HCT116 (cell line): ENCODE measurements around the gene ZNF697. TPM values are rescaled to one million over a fixed set of nuclear protein-coding genes. Genes with fewer than 3 reads are reported as not detected.

Experiments
- ATAC-seq: fragments of 200-7000 bp; cut with Tn5 transposase; 2 replicates; pipeline ENCODE4 v1.9.1; 2020; ENCODE audit warnings: mild to moderate bottlenecking, moderate library complexity
- BruUV-seq: library from RNA; stranded (reverse); fragments of 400-500 nt; replicated peaks from 2 replicates; lab custom pipeline; 2021; lab: Mats Ljungman, UMichigan
- CTCF ChIA-PET: fragments of 300-600 bp; sonication (Branson Sonifier 250); formaldehyde crosslinking; loops from one replicate; lab custom pipeline; 2021; ENCODE audit warnings: antibody characterized with exemption; lab: Charles Lee
- POLR2A ChIA-PET: fragments of 300-600, 350-600 bp; sonication (Branson Sonifier 250); formaldehyde crosslinking; loops from one replicate; lab custom pipeline; 2021; ENCODE audit warnings: antibody characterized with exemption; lab: Charles Lee
- RAD21 ChIA-PET, 2 experiments: fragments of 300-600 bp; sonication (Branson Sonifier 250); formaldehyde crosslinking; loops; one replicate each; lab custom pipeline; 2023; ENCODE audit warnings: low total read pairs in 2 of 2; ENCODE audit not compliant: uncharacterized antibody in 2 of 2, unreplicated experiment in 2 of 2, low non-redundant PET in 1 of 2; lab: Charles Lee
- DNase-seq: peaks from one replicate; pipeline ENCODE4 v3.0.0-alpha.2; 2010; ENCODE audit warnings: low read depth, low spot score
- H2AFZ ChIP-seq: fragments of 200-600 bp; shearing (Covaris generic), sonication (generic); 2 replicates; pipeline ENCODE4 v1.6.1; 2017; ENCODE audit warnings: low read depth, mixed run types, mixed read lengths, antibody characterized with exemption, low read length; ENCODE audit not compliant: poor library complexity, severe bottlenecking
- H3K27ac ChIP-seq: 2 replicates; pipeline ENCODE4 v1.5.1; 2012; ENCODE audit warnings: low read depth, low read length
- H3K27me3 ChIP-seq: fragments of 200-600 bp; sonication (generic); 2 replicates; pipeline ENCODE4 v1.6.1; 2016; ENCODE audit warnings: mixed run types, low read length, mixed read lengths; ENCODE audit not compliant: insufficient read depth
- H3K36me3 ChIP-seq, 2 experiments: fragments of 200-500 bp in 1 of 2; fragments of 200-600 bp in 1 of 2; sonication (Bioruptor generic) in 1 of 2; sonication (generic) in 1 of 2; 2 replicates each; pipeline versions ENCODE4 v1.5.1 to v1.6.1; 2014 to 2016; ENCODE audit warnings: low read length in 2 of 2, inconsistent platforms in 1 of 2, mixed read lengths in 1 of 2, mixed run types in 1 of 2; ENCODE audit not compliant: insufficient read depth in 2 of 2, control insufficient read depth in 1 of 2
- H3K4me1 ChIP-seq, 2 experiments: fragments of 200-600 bp in 1 of 2; sonication (generic) in 1 of 2; 2 replicates each; pipeline versions ENCODE4 v1.5.1 to v1.6.1; 2012 to 2017; ENCODE audit warnings: low read length in 2 of 2, inconsistent platforms in 1 of 2, mild to moderate bottlenecking in 1 of 2, mixed read lengths in 1 of 2, mixed run types in 1 of 2, moderate library complexity in 1 of 2; ENCODE audit not compliant: insufficient read depth in 2 of 2, control insufficient read depth in 1 of 2
- H3K4me2 ChIP-seq: fragments of 200-600 bp; sonication (generic); 2 replicates; pipeline ENCODE4 v1.6.1; 2017; ENCODE audit warnings: mixed run types, low read length, mixed read lengths
- H3K4me3 ChIP-seq, 2 experiments: fragments of 200-600 bp in 1 of 2; sonication (generic) in 1 of 2; replicated peaks in 1 of 2; 2 replicates each; pipeline ENCODE4 v1.5.1; 2011 to 2016; ENCODE audit warnings: low read length in 2 of 2, control low read depth in 1 of 2, low read depth in 1 of 2, mild to moderate bottlenecking in 1 of 2, mixed read lengths in 1 of 2, mixed run types in 1 of 2
- H3K79me2 ChIP-seq: fragments of 200-600 bp; sonication (generic); 2 replicates; pipeline ENCODE4 v1.6.1; 2017; ENCODE audit warnings: mild to moderate bottlenecking, mixed run types, low read length, moderate library complexity, mixed read lengths; ENCODE audit not compliant: insufficient read depth
- H3K9ac ChIP-seq: fragments of 200-600 bp; sonication (generic); 2 replicates; pipeline ENCODE4 v1.6.1; 2016; ENCODE audit warnings: low read length, mixed read lengths
- H3K9me2 ChIP-seq: fragments of 200-600 bp; sonication (generic), shearing (Covaris generic); 2 replicates; pipeline ENCODE4 v1.6.1; 2017; ENCODE audit warnings: mixed run types, mild to moderate bottlenecking, moderate library complexity; ENCODE audit not compliant: insufficient read depth
- H3K9me3 ChIP-seq, 2 experiments: fragments of 200-500 bp in 1 of 2; fragments of 200-600 bp in 1 of 2; sonication (Bioruptor generic) in 1 of 2; sonication (generic) in 1 of 2; 2 replicates each; pipeline ENCODE4 v1.6.1; 2014 to 2017; ENCODE audit warnings: low read length in 2 of 2, mixed read lengths in 2 of 2, inconsistent platforms in 1 of 2, low read depth in 1 of 2, mild to moderate bottlenecking in 1 of 2, mixed run types in 1 of 2, moderate library complexity in 1 of 2; ENCODE audit not compliant: control insufficient read depth in 1 of 2, insufficient read depth in 1 of 2
- H4K20me1 ChIP-seq: fragments of 200-600 bp; sonication (generic), shearing (Covaris generic); 2 replicates; pipeline ENCODE4 v1.6.1; 2017; ENCODE audit warnings: mixed run types, mild to moderate bottlenecking, moderate library complexity; ENCODE audit not compliant: insufficient read depth
- ATF3 ChIP-seq: IDR thresholded peaks from 2 replicates; pipeline ENCODE4 v1.6.1; 2012
- CBX3 ChIP-seq: IDR thresholded peaks from 2 replicates; pipeline ENCODE4 v1.6.1; 2012; ENCODE audit warnings: low read depth
- CEBPB ChIP-seq: IDR thresholded peaks from 2 replicates; pipeline ENCODE4 v1.6.1; 2012; ENCODE audit warnings: low read depth
- CTCF ChIP-seq, 3 experiments: fragments of 200-600 bp in 1 of 3; sonication (generic) in 1 of 3; IDR thresholded peaks in 2 of 3; conservative IDR thresholded peaks in 1 of 3; 2 replicates each; pipeline ENCODE4 v1.5.1; 2012 to 2017; ENCODE audit warnings: low read depth in 2 of 3, low read length in 2 of 3, antibody characterized with exemption in 1 of 3, borderline replicate concordance in 1 of 3, control low read depth in 1 of 3, mild to moderate bottlenecking in 1 of 3, mixed read lengths in 1 of 3, mixed run types in 1 of 3, moderate library complexity in 1 of 3; ENCODE audit not compliant: insufficient read depth in 1 of 3
- EGR1 ChIP-seq: IDR thresholded peaks from 2 replicates; pipeline ENCODE4 v1.6.1; 2012; ENCODE audit warnings: low read depth
- EZH2phosphoT487 ChIP-seq: fragments of 200-600 bp; IDR thresholded peaks from 2 replicates; pipeline ENCODE4 v1.6.1; 2018; ENCODE audit warnings: antibody characterized with exemption, borderline replicate concordance
- FOSL1 ChIP-seq: IDR thresholded peaks from 2 replicates; pipeline ENCODE4 v1.6.1; 2012; ENCODE audit warnings: low read depth
- JUND ChIP-seq: IDR thresholded peaks from 2 replicates; pipeline ENCODE4 v1.6.1; 2012
- POLR2A ChIP-seq: IDR thresholded peaks from 2 replicates; pipeline ENCODE4 v1.7.0; 2011; ENCODE audit warnings: borderline replicate concordance; ENCODE audit not compliant: insufficient read depth, insufficient read length; ENCODE audit errors: extremely low read depth
- POLR2AphosphoS5 ChIP-seq: IDR thresholded peaks from 2 replicates; pipeline ENCODE4 v1.6.1; 2011; ENCODE audit warnings: mild to moderate bottlenecking, low read depth, low read length, moderate library complexity
- RAD21 ChIP-seq: IDR thresholded peaks from 2 replicates; pipeline ENCODE4 v1.6.1; 2012; ENCODE audit warnings: low read depth, mild to moderate bottlenecking
- SIN3A ChIP-seq: IDR thresholded peaks from 2 replicates; pipeline ENCODE4 v1.6.1; 2012; ENCODE audit warnings: low read depth
- SP1 ChIP-seq: IDR thresholded peaks from 2 replicates; pipeline ENCODE4 v1.6.1; 2012; ENCODE audit warnings: low read depth
- SRF ChIP-seq: IDR thresholded peaks from 2 replicates; pipeline ENCODE4 v1.6.1; 2012; ENCODE audit warnings: low read depth
- TCF7L2 ChIP-seq: IDR thresholded peaks from 2 replicates; pipeline ENCODE4 v1.7.0; 2011; ENCODE audit warnings: borderline replicate concordance, inconsistent platforms; ENCODE audit not compliant: insufficient read depth, insufficient read length; ENCODE audit errors: extremely low read depth
- YY1 ChIP-seq: IDR thresholded peaks from 2 replicates; pipeline ENCODE4 v1.6.1; 2011; ENCODE audit warnings: low read length, low read depth, moderate library complexity, mild to moderate bottlenecking; ENCODE audit not compliant: insufficient replicate concordance; ENCODE audit errors: extremely low read depth
- ZBTB33 ChIP-seq: IDR thresholded peaks from 2 replicates; pipeline ENCODE4 v1.6.1; 2011; ENCODE audit warnings: mild to moderate bottlenecking, low read length, moderate library complexity; ENCODE audit not compliant: insufficient replicate concordance; ENCODE audit errors: extremely low read depth
- ZNF274 ChIP-seq: fragments of 200-500 bp; sonication (Bioruptor generic); IDR thresholded peaks from 2 replicates; pipeline ENCODE4 v1.6.1; 2014; ENCODE audit warnings: mild to moderate bottlenecking, low read depth, low read length, inconsistent platforms
- intact Hi-C: fragments of 100-400 bp; cut with micrococcal nuclease; formaldehyde crosslinking; loops from 2 replicates; pipeline ENCODE4 v1.10.0; 2022
- total RNA-seq: library from RNA; stranded (reverse); gene quantifications from one replicate; pipeline ENCODE4 v1.2.1, GENCODE V29; 2021; ENCODE audit not compliant: unreplicated experiment
- TF ChIP-seq, protein P1 (sequence below): IDR thresholded peaks from 2 replicates; pipeline ENCODE4 v1.6.1; 2012
- TF ChIP-seq, protein P2 (sequence below): IDR thresholded peaks from 2 replicates; pipeline ENCODE4 v1.6.1; 2012; ENCODE audit warnings: low read depth

ZNF697 gene
- total RNA-seq, 1 experiment from 2014 or later: 5.9 TPM

DNA sequence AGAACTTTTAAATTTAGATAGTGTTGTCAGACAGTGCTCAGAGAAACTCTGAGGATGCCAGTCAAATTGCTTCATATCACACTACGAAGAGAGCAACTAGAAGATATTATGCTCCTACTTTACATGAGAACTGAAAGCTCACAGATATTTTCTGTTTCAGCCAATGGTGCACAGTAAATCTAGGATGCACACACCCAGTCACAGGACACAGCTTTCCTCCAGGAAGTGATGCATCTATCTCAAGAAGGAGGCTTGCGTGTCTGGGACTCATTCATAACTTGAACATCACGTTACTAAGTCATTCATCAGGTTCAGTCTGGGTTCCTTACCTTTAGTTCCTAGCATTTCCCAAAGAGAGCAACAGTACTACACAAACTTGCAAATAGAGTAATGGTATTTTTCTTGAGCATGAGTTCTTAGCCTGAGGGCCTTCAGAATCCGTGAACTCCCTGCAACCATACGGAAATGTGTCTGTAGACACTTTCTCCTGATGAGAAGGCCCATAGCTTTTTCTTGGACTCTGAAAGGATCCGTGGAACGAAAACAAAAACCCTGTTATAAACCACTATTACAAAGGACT, 12.2 kb downstream of the ZNF697 start:
- Histone ChIP-seq H3K27me3 (no peaks in the 10 kb centered on the region), H3K4me2 (no peak overlapping the region), H3K9me3 (no peaks in the 10 kb centered on the region), H3K79me2 (no peaks in the 10 kb centered on the region), H3K27ac (no peak overlapping the region), H3K9ac (no peak overlapping the region), H3K36me3 (no peaks in the 10 kb centered on the region), H2AFZ (no peak overlapping the region), H3K9me2 (no peaks in the 10 kb centered on the region), H3K4me3 (no peak overlapping the region), H3K4me1 (no peaks in the 10 kb centered on the region), H4K20me1 (no peaks in the 10 kb centered on the region)
- ChIA-PET CTCF (no interaction called here), POLR2A (no interaction called here), RAD21 (no interaction called here)
- ATAC-seq (no peak), DNase-seq (no peak)
- intact Hi-C loops: no loop called here
- no TSS peak for BruUV-seq
- TF ChIP-seq ZNF274: no peak
- no peak for TF ChIP-seq EZH2phosphoT487
- TF ChIP-seq RAD21: no peak
- no peak for TF ChIP-seq JUND
- no peak for TF ChIP-seq YY1
- TF ChIP-seq SRF: no peak
- TF ChIP-seq SIN3A: no peak
- no peak for TF ChIP-seq FOSL1
- no peak for TF ChIP-seq TCF7L2
- no peak for TF ChIP-seq POLR2AphosphoS5
- no peak for TF ChIP-seq CBX3
- TF ChIP-seq CEBPB: no peak
- TF ChIP-seq ATF3: no peak
- TF ChIP-seq SP1: no peak
- no peak for TF ChIP-seq POLR2A
- TF ChIP-seq ZBTB33: no peak
- TF ChIP-seq EGR1: no peak
- TF ChIP-seq CTCF (IDR thresholded peaks at IDR 0.05 in 2 of 3, conservative IDR thresholded peaks at IDR 0.05 in 1 of 3; ENCODE audit: borderline replicate concordance in 1 of 3, insufficient read depth in 1 of 3, low read depth in 2 of 3, low read length in 2 of 3): no peak
- TF ChIP-seq, protein P1, sequence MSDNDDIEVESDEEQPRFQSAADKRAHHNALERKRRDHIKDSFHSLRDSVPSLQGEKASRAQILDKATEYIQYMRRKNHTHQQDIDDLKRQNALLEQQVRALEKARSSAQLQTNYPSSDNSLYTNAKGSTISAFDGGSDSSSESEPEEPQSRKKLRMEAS: no peak
- TF ChIP-seq, protein P2, sequence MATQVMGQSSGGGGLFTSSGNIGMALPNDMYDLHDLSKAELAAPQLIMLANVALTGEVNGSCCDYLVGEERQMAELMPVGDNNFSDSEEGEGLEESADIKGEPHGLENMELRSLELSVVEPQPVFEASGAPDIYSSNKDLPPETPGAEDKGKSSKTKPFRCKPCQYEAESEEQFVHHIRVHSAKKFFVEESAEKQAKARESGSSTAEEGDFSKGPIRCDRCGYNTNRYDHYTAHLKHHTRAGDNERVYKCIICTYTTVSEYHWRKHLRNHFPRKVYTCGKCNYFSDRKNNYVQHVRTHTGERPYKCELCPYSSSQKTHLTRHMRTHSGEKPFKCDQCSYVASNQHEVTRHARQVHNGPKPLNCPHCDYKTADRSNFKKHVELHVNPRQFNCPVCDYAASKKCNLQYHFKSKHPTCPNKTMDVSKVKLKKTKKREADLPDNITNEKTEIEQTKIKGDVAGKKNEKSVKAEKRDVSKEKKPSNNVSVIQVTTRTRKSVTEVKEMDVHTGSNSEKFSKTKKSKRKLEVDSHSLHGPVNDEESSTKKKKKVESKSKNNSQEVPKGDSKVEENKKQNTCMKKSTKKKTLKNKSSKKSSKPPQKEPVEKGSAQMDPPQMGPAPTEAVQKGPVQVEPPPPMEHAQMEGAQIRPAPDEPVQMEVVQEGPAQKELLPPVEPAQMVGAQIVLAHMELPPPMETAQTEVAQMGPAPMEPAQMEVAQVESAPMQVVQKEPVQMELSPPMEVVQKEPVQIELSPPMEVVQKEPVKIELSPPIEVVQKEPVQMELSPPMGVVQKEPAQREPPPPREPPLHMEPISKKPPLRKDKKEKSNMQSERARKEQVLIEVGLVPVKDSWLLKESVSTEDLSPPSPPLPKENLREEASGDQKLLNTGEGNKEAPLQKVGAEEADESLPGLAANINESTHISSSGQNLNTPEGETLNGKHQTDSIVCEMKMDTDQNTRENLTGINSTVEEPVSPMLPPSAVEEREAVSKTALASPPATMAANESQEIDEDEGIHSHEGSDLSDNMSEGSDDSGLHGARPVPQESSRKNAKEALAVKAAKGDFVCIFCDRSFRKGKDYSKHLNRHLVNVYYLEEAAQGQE: no peak
